HS-27A (cell line): ENCODE measurements around the gene MYO18B.

Source experiments
- DNase-seq: peaks from one replicate; pipeline ENCODE4 v3.0.0-alpha.2; 2012; ENCODE audit warnings: low read depth, missing footprints

Gene MYO18B

GRCh38 chr22:25852223-25852622 is 110.2 kb downstream of the MYO18B start:
- no peak for DNase-seq

GRCh38 chr22:25853078-25853477 is 111.1 kb downstream of the MYO18B start:
- no peak for DNase-seq

GRCh38 chr22:25853501-25854284 is 111.7 kb downstream of the MYO18B start:
- DNase-seq: no peak

GRCh38 chr22:25869771-25870170 is 127.8 kb downstream of the MYO18B start:
- DNase-seq: no peak

- no peak for DNase-seq
Measured at GRCh38 chr22:25874327-25874726, 132.3 kb downstream of the MYO18B start.

- DNase-seq: no peak
Measured at GRCh38 chr22:25875461-25875860, 133.5 kb downstream of the MYO18B start.

GRCh38 chr22:25876871-25877270 is 134.9 kb downstream of the MYO18B start:
- no peak for DNase-seq

- DNase-seq: no peak
Measured at GRCh38 chr22:25878933-25879332, 136.9 kb downstream of the MYO18B start.

GRCh38 chr22:25880524-25880923 is 138.5 kb downstream of the MYO18B start:
- DNase-seq: no peak

GRCh38 chr22:25881210-25881755 is 139.3 kb downstream of the MYO18B start:
- DNase-seq: no peak

GRCh38 chr22:25882360-25882759 is 140.4 kb downstream of the MYO18B start:
- no peak for DNase-seq

GRCh38 chr22:25883482-25884033 is 141.6 kb downstream of the MYO18B start:
- no peak for DNase-seq

- DNase-seq: no peak
Measured at GRCh38 chr22:25884121-25884520, 142.1 kb downstream of the MYO18B start.

GRCh38 chr22:25888399-25889054 is 146.5 kb downstream of the MYO18B start:
- no peak for DNase-seq

GRCh38 chr22:25890651-25891050 is 148.7 kb downstream of the MYO18B start:
- DNase-seq: no peak

- DNase-seq: no peak
Measured at GRCh38 chr22:25892678-25893077, 150.7 kb downstream of the MYO18B start.

- DNase-seq: no peak
Measured at GRCh38 chr22:25895678-25896077, 153.7 kb downstream of the MYO18B start.

GRCh38 chr22:25896098-25896497 is 154.1 kb downstream of the MYO18B start:
- no peak for DNase-seq

- DNase-seq: no peak
Measured at GRCh38 chr22:25896592-25896991, 154.6 kb downstream of the MYO18B start.

- DNase-seq: no peak
Measured at GRCh38 chr22:25898707-25899365, 156.8 kb downstream of the MYO18B start.

GRCh38 chr22:25899566-25899965 is 157.6 kb downstream of the MYO18B start:
- no peak for DNase-seq

GRCh38 chr22:25900390-25900789 is 158.4 kb downstream of the MYO18B start:
- DNase-seq: no peak
